IPS DF 19.7 (cell line): Measurements from ENCODE around the gene PRKAA2.
"Not testable (repeated sequence)": the region's sequence is repeated elsewhere in the genome, so short reads cannot be mapped to it uniquely, and the experiment has no call there.

Experiments used
- DNase-seq: peaks from one replicate; pipeline ENCODE4 v3.0.0-alpha.2; 2013; ENCODE audit warnings: low read depth, low spot score

PRKAA2 gene

GRCh38 chr1:56644919-56645676 is at the start of gene PRKAA2:
Gene PRKAA2, plus strand, starts transcription at chr1:56645314. Its CDS starts 74 bp downstream, at chr1:56645388.
- DNase-seq = no peak

DNA sequence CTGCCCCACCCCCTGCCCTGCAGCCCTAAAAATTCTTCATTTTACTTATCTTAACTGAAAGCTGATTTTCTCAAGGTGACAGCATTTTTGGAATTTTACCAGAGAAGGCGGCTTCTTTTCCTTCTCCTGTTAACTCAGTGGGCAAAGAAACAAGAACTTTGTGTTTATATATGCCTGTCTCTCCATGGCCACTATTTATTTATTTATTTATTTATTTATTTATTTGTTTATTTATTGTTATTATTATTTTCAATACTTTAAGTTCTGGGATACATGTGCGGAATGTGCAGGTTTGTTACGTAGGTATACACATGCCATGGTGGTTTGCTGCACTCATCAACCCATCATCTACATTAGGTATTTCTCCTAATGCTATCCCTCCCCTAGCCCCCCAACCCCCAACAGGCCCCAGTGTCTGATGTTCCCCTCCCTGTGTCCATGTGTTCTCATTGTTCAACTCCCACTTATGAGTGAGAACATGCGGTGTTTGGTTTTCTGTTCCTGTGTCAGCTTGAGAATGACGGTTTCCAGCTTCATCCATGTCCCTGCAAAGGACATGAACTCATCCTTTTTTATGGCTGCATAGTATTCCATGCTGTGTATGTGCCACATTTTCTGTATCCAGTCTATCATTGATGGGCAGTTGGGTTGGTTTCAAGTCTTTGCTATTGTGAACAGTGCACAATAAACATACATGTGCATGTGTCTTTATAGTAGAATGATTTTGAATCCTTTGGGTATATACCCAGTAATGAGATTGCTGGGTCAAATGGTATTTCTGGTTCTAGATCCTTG is 49.5 kb upstream of the PRKAA2 start:
- not testable (repeated sequence) for DNase-seq

DNA sequence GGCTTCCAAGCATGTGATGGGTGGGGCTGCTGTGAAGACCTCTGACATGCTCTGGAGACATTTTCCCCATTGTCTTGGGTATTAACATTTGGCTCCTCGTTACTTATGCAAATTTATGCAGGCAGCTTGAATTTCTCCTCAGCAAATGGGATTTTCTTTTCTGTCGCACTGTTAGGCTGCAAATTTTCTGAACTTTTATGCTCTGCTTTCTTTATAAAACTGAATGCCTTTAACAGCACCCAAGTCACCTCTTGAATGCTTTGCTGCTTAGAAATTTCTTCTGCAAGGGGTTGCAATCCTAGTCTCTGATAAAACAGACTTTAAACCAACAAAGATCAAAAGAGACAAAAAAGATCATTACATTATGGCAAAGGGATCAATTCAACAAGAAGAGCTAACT is 35.0 kb upstream of the PRKAA2 start:
- not testable (repeated sequence) for DNase-seq

GRCh38 chr1:56610770-56611169 is 34.3 kb upstream of the PRKAA2 start:
- not testable (repeated sequence) for DNase-seq

GRCh38 chr1:56617141-56617540 is 28.0 kb upstream of the PRKAA2 start:
- no peak for DNase-seq

DNA sequence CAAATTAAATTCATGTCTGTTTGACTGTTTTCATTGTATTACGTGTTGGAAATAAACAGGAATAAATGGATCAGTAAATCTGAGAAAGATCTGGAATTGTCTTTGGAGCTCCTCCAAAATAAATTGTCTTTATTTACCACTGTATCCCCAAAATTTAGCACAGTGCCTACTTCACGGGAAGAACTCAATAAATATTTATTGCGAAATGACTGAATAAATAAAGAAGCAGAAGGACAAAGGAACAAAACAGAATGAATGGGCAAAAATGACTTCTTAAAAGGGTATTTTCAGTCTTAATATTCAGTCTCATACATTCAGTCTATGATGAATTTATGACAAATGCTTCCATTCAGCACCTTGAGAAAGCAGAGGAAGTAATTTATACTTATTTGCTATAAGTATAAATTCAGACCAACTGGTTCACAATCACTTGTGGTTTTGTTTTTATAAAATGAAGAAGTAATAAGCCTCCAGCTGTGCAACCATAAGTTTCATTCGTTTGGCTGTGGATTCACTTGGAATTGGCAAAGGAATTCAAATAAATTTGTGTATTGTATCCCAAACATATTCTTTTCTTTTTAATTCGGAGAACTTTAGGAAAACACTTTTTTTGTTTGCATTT is 19.2 kb upstream of the PRKAA2 start:
- DNase-seq = no peak

DNA sequence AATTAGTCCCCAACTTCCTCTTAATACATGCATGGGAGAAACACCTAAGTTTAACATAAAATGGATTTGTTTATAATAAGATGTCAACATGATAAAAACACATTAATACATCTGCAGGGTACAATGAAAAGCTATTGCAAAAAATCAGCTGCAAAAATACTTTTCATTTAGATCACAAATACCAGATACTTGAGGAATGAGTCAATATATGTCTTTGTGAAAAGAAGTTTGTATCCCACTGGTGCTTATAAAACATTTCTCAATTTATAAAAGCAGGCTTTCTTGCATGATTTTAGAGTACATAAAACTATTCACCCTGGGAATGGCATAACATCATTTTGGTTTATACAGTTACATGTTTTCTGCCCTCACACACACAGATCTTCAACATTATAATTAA is 18.6 kb upstream of the PRKAA2 start:
- no peak for DNase-seq

DNA sequence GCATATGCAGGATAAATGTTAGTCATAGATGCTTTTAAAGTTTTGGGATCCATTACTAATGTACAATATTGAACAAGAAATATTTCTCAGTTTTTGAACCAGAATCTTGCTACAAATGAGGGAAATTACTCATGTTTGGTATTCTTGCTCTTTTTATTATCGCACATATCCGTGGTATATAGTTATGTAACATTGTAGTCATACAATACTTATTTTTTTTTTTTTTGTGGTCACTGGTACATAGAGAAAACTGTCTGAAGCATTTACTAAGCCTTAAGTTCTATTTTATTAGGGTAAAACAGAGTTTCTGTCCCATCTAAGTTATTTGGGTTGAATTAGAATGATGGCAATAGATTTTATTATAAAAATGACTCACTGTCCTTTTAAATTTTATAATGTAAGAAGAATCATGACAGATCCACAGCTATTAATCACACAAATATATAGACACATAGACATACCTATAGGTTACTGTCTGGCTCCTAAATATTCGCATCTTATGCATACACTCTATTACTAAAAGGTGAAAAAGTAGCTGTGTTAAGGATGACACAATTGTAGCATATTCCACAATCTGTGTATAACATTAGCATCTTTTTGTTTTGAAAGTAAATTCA is 18.0 kb upstream of the PRKAA2 start:
- no peak for DNase-seq

DNA sequence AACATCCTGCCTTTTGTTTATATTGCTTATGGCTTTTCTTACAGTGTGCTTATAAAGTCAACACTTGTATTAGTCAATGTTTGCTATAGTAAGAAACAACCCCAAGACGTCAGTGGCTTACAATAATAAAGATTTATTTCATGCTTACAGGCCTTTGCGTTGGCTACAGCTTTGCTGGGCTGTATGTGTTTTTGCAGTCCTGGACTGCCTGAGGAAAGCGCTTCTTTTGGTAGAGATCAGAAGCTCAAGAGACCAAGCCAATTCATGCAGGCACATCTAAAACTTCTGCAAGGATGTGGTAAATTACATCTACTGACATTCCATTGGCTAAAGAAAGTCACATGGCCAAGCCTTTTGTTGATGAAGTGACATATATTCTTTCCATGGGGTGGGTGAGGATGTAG is 17.5 kb upstream of the PRKAA2 start:
- DNase-seq = no peak

DNA sequence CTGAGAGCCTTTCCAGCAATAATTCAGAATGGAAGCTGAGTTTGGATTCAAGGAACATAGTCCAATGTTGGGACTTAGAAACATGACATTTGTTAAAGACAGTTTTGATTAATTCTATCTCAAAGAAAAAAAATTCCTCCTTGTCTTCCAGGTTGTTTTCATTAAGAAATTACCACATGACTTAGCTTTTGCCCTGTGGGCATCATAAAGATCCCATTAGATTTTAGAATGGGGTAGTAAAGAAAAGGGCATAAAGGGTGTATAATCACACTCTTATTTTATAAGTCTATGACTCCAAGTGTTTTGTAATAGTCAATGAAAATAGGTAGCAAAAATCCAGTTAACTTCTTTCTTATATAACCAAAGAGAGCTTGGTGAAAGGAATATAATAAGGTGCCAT is 14.3 kb upstream of the PRKAA2 start:
- DNase-seq = no peak

- DNase-seq = no peak
Observed at GRCh38 chr1:56631901-56632300, 13.2 kb upstream of the PRKAA2 start.

DNA sequence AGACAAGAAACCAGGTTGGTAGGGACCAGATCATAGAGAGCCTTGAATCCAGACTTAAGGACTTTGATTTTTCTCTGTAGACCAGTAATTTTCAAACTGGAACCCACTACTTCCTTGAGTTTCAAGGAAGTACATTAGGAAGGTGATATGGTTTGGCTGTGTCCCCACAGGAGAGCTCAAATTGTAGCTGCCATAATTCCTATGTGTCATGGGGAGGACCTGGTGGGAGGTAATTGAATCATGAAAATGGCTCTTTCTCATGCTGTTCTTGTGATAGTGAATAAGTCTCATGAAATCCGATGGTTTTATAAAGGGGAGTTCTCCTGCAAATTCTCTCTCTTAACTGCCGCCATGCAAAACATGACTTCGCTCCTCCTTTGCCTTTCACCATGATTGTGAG is 10.1 kb upstream of the PRKAA2 start:
- no peak for DNase-seq

DNA sequence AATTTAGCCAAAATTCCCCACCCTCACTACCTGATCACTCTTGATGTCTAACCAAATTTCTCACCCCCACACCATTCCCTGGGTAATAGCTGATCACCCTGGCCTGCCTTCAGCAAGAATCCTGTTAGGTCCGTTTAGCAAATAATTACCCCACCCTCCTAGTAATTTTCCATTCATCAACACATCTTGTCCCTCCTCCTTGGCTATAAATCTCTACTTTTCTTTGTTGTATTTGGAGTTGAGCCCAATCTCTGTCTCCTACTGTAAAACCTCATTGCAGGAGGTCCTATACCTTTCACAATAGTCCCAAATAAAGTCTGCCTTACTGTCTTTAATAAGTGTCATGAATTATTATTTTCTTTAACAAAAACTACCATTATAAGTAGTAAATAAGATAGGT is 6.9 kb upstream of the PRKAA2 start:
- no peak for DNase-seq

GRCh38 chr1:56639211-56639610 is 5.9 kb upstream of the PRKAA2 start:
- DNase-seq = no peak

- no peak for DNase-seq
Observed at GRCh38 chr1:56643661-56644060, 1.5 kb upstream of the PRKAA2 start.

DNA sequence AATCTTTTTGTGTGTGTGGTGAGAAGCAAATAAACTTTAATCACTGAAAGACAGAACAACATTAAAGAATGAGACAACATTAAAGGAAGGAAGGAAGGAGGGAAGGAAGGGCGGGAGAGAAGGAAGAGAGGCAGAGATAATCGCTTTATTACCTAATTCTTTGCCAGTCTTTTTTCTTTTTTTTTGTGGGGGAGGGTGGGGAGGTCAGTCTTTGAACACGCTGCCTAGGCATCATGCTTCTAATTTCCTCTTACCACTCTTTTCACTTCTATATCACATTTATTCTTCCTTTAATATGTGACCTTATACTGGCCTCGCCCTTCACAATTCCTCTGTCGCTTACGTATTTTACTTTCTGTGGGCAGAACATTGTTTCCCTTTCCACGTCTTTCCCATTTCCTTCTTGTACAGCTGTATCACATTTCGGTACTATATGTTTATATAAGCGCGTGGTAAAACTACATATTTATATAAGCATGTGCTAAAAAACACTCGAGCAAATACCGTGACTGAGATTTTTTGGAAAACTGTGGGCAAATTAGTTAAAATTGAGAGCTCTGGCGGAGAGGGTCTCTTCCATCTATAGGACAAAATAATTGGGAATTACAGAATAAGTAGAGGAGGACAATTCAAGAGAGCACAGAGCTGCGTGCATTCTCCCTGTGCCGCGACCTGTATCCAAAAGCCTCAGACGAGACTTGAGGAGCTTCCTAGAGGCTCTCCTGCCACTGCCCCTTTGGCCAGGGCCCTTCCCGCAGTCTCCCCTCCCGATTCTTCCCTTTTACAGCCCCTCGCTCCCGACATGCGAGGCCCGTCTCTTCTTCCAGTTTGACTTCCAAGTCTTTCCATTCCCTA is 823 bp upstream of the PRKAA2 start:
- DNase-seq = no peak

GRCh38 chr1:56645677-56646305 is 677 bp downstream of the PRKAA2 start:
- no peak for DNase-seq

DNA sequence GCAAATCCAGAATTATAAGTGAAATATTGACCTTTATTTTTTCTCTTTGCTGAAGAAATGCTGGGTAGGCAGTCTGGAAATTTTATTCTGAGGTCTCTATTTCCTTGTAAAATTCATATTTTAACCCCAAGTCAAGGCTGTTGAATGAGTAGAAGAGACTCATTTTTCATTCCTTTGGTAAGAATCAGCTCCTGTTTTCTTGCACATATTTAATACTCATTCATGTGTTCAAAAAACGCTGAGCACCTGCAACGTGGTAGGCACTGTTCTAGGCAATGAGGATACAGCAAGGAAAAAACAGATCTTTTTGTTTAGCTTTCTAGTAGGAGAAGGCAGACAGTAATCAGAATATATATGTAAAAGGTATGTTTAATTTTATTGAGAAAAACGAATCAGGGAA is 1.5 kb downstream of the PRKAA2 start:
- no peak for DNase-seq

GRCh38 chr1:56647106-56647505 is 2.0 kb downstream of the PRKAA2 start:
- DNase-seq = no peak

DNA sequence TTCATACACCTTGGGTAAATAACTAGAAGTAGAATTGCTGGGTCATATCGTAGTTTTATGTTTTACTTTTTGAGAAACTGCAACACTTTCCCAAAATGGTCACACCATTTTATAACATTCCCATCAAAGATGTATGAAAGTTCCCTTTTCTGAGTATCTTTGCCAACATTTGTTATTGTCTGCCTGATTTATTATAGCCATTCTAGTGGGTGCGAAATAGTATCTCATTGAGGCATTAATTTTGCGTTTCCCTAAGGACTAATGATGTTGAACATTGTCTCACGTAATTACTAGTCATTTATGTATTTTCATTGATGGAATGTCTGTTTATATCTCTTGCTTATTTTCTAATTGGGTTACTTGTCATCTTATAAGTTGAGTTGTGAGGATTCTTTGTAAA is 3.4 kb downstream of the PRKAA2 start:
- no peak for DNase-seq
